Activated CD4-positive, alpha-beta T cell treated with anti-CD3 and anti-CD28 coated beads, Interleukin-2, amount 10 ng/mL, durations not matched to agents 7 days and 5 days (primary cell): ENCODE measurements around the gene STK40. TPM values are rescaled to one million over a fixed set of nuclear protein-coding genes. Genes with fewer than 3 reads are reported as not detected.

Experiments
- CTCF ChIA-PET: fragments of 350-600 bp; sonication (Branson Sonifier 250); formaldehyde crosslinking; loops from one replicate; lab custom pipeline; 2021; ENCODE audit warnings: antibody characterized with exemption; lab: Charles Lee
- POLR2A ChIA-PET: fragments of 350-600 bp; sonication (Branson Sonifier 250); formaldehyde crosslinking; loops from one replicate; lab custom pipeline; 2021; ENCODE audit warnings: antibody characterized with exemption; lab: Charles Lee
- DNase-seq: peaks from one replicate; pipeline ENCODE4 v3.0.0-alpha.2; 2020
- H3K27ac Mint-ChIP-seq: one replicate; pipeline ENCODE4 v1.8.0; 2021; ENCODE audit warnings: mild to moderate bottlenecking, moderate library complexity, mixed read lengths
- H3K27me3 Mint-ChIP-seq: one replicate; pipeline ENCODE4 v1.8.0; 2021; ENCODE audit warnings: mixed read lengths
- H3K36me3 Mint-ChIP-seq: one replicate; pipeline ENCODE4 v1.8.0; 2021; ENCODE audit warnings: low read depth, mixed read lengths
- H3K4me1 Mint-ChIP-seq: one replicate; pipeline ENCODE4 v1.8.0; 2021; ENCODE audit warnings: mixed read lengths
- H3K4me3 Mint-ChIP-seq: one replicate; pipeline ENCODE4 v1.8.0; 2021; ENCODE audit warnings: mild to moderate bottlenecking, moderate library complexity, mixed read lengths
- H3K9me3 Mint-ChIP-seq: one replicate; pipeline ENCODE4 v1.8.0; 2021; ENCODE audit warnings: mixed read lengths
- total RNA-seq, 2 experiments: library from RNA; stranded (reverse); gene quantifications; one replicate each; pipeline ENCODE4 v1.2.3, GENCODE V29; 2021

The STK40 gene
- total RNA-seq, 2 experiments from 2014 or later = 53.7 to 59.1 TPM

DNA sequence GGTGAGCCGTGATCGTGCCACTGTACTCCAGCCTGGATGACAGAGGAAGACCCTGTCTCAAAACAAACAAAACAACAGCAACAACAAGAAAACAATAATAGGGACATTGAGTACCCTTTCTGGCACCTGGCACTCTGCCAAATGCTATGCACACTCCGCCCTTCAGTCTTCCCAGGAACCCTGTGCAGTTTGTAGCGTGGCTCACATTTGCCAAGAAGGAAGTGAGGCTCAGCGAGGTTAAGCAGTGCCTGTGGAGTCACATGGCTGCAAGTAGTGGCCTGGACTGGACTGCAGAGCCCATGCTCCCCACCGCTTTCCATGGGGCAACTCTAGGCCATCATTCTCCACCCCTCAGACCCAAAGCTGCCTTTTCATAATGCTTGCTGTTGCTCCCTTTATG lies 57.0 kb downstream of the STK40 start:
- Mint-ChIP-seq H3K4me1 (peaks cover 42% of the 10 kb centered on the region), H3K27ac (no peak overlapping the region), H3K9me3 (no peaks in the 10 kb centered on the region), H3K27me3 (peaks cover 36% of the 10 kb centered on the region), H3K36me3 (no peaks in the 10 kb centered on the region), H3K4me3 (no peak overlapping the region)
- DNase-seq = no peak
- ChIA-PET CTCF (interaction anchor here (1.4 kb wide), 1 partner anchor 14 kb away, joined by 5 read pairs; no protein-coding TSS in a partner anchor), POLR2A (no interaction called here)

- Mint-ChIP-seq H3K4me1 (peaks cover 42% of the 10 kb centered on the region), H3K9me3 (no peaks in the 10 kb centered on the region), H3K4me3 (no peak overlapping the region), H3K36me3 (no peaks in the 10 kb centered on the region), H3K27me3 (peaks cover 36% of the 10 kb centered on the region), H3K27ac (no peak overlapping the region)
- no peak for DNase-seq
- ChIA-PET CTCF (no interaction called here), POLR2A (no interaction called here)
Measured at GRCh38 chr1:36328088-36328480, 57.6 kb downstream of the STK40 start.

DNA sequence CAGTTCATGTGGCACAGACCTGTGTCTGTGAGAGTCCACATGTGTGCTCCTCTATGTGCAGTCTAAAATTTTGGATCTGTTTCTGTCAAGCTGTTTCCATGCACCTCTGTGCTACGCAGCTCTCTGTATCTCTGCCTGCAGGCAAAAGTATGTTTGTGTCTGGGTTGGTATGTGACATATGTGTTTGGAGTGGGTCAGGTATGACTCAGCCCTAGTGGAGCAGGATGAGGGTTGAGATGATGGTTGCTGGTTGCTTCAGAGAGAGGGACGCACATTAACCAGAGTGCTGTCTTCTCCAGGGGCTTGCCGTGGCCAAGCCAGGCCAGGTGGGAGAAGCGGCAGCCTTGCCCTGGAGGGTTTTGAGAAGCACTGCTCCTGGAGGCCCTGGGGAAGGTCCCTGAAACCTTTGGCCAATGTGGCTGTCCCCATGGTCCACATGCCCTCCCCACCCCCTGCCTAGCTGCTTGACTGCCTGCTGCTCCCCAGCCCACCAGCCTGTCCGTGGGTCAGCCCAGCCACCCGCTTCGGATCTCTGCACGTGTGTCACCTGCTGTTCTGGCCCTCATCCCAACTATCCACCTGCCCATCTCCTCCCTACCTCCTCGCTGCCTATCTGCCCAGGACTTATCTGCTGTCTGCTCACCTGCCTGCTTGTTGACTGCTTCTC lies 58.2 kb downstream of the STK40 start:
- POLR2A ChIA-PET = no interaction called here
- no peaks in the 10 kb centered on the region for H3K9me3 Mint-ChIP-seq
- CTCF ChIA-PET = interaction anchor here (0.5 to 0.9 kb wide), 3 partner anchors 15 to 85 kb away, joined by 3 read pairs; no protein-coding TSS in a partner anchor

GRCh38 chr1:36326499-36326898 lies 59.2 kb downstream of the STK40 start:
- DNase-seq = no peak
- Mint-ChIP-seq H3K9me3 (no peaks in the 10 kb centered on the region), H3K4me3 (no peak overlapping the region), H3K4me1 (peaks cover 48% of the 10 kb centered on the region), H3K36me3 (no peaks in the 10 kb centered on the region), H3K27ac (no peak overlapping the region), H3K27me3 (peaks cover 24% of the 10 kb centered on the region)
- ChIA-PET POLR2A (no interaction called here), CTCF (interaction anchor here (0.7 to 0.9 kb wide), 2 partner anchors 15 to 41 kb away, joined by 3 read pairs; no protein-coding TSS in a partner anchor)

More for the DNA sequence above, 58.2 kb downstream of the STK40 start:
- Mint-ChIP-seq H3K4me3 (no peak overlapping the region), H3K27ac (no peak overlapping the region), H3K36me3 (no peaks in the 10 kb centered on the region), H3K27me3 (peaks cover 33% of the 10 kb centered on the region), H3K4me1 (peaks cover 45% of the 10 kb centered on the region)
- DNase-seq = no peak

DNA sequence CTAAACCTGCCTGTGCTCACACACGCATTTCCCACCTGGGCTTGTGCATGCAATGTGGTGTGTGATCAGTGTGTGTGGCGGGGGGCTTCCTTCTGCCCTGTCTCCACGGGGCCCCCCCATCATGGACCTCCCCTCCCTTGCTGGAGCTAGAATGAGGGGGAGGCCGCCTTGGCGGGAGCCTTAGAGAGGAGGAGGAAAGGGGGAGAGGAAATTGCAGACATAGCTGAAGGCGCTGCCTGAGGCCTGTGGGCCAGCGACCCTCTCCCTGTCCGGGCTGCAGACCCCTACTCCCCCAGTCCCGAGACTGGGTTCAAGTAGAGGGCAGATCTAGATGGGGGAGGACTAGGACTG lies 61.4 kb downstream of the STK40 start:
- peaks cover 45% of the 10 kb centered on the region for H3K4me1 Mint-ChIP-seq
- no peaks in the 10 kb centered on the region for H3K9me3 Mint-ChIP-seq
- peaks cover 16% of the 10 kb centered on the region for H3K27me3 Mint-ChIP-seq
- peak overlapping the region; percentile 28 for H3K4me3 Mint-ChIP-seq
- no peak overlapping the region for H3K27ac Mint-ChIP-seq
- H3K36me3 Mint-ChIP-seq = no peaks in the 10 kb centered on the region
- no peak for DNase-seq
- POLR2A ChIA-PET = interaction anchor here (0.8 kb wide), 1 partner anchor 163 kb away, joined by 3 read pairs; no protein-coding TSS in a partner anchor
- CTCF ChIA-PET = interaction anchor here (0.6 to 2.4 kb wide), 6 partner anchors 12 to 1310 kb away, joined by 3 to 14 read pairs (median 4); no protein-coding TSS in a partner anchor

GRCh38 chr1:36323636-36324352 lies 61.9 kb downstream of the STK40 start, which contains the start of gene EVA1B:
EVA1B (minus strand) TSS chr1:36323645; CDS start chr1:36323037, 608 bp downstream.
- H3K9me3 Mint-ChIP-seq = no peaks in the 10 kb centered on the region
- H3K27me3 Mint-ChIP-seq = peaks cover 16% of the 10 kb centered on the region
- H3K4me1 Mint-ChIP-seq = peaks cover 43% of the 10 kb centered on the region
- H3K36me3 Mint-ChIP-seq = no peaks in the 10 kb centered on the region
- H3K27ac Mint-ChIP-seq = peak within 1 kb of the TSS; percentile 64
- ChIA-PET POLR2A (interaction anchor here (0.8 kb wide), 1 partner anchor 162 kb away, joined by 3 read pairs; no protein-coding TSS in a partner anchor), CTCF (interaction anchor here (0.6 to 2.4 kb wide), 7 partner anchors 13 to 1310 kb away, joined by 3 to 14 read pairs (median 5); no protein-coding TSS in a partner anchor)
- peak within 1 kb of the TSS; percentile 71 for H3K4me3 Mint-ChIP-seq
- peak; percentile 59 for DNase-seq

DNA sequence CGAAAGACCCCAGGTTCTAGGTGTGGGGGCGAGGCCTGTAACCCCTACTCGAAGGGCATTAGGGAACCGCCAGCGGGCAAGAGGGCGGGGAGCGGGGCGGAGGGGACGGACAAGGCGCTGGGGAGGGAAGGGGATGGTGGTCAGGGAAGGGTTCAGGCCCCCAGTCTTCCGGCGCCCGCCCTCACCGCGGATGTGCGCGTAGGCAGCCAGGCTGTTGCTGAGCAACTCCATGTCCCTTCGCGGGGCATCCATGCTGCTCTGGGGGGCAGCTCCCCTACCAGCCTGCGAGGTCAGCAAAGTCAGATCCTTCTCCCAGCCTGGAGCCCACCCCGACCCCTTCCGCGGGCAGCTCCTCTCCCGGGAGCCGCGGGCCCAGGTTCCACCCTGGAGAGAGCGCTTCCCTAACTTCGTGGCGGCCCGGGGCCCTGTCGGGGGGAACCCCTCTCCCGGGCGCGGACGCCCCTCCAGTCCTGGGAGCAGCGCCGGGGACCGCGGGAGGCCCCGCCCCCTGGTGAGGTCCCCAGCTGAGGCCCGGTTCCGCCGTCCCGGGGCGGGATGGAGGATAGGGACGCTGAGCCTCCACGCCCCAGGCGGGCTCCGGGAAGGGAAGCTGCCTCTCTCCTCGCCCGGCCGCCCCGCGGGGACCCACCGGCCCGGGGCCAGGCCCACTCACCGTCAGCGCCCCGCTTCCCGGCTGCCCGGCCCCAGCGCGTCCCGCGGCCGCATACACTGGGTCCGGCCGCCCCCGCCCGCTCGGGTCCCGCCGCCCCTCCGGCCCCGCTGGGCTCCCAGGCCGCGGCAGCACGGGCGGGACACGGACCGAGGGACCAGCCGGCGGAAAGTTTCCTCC lies 62.7 kb downstream of the STK40 start:
- Mint-ChIP-seq H3K4me1 (peaks cover 42% of the 10 kb centered on the region), H3K36me3 (no peaks in the 10 kb centered on the region), H3K27ac (peak overlapping the region; percentile 64), H3K9me3 (no peaks in the 10 kb centered on the region), H3K4me3 (peak overlapping the region; percentile 71), H3K27me3 (peaks cover 16% of the 10 kb centered on the region)
- DNase-seq = peak; percentile 44
- ChIA-PET CTCF (interaction anchor here (0.9 to 2.4 kb wide), 5 partner anchors 12 to 45 kb away, joined by 3 to 14 read pairs (median 6); no protein-coding TSS in a partner anchor), POLR2A (no interaction called here)

GRCh38 chr1:36322041-36322785 lies 63.5 kb downstream of the STK40 start:
- H3K4me1 Mint-ChIP-seq = peaks cover 35% of the 10 kb centered on the region
- H3K27ac Mint-ChIP-seq = peak overlapping the region; percentile 33

GRCh38 chr1:36321119-36321951 lies 64.4 kb downstream of the STK40 start:
- H3K27me3 Mint-ChIP-seq = peaks cover 11% of the 10 kb centered on the region
- CTCF ChIA-PET = interaction anchor here (0.5 to 1.8 kb wide), 5 partner anchors 7 to 186 kb away, joined by 3 to 7 read pairs (median 4); partner anchors contain the start of gene SH3D21
- peak overlapping the region; percentile 41 for H3K27ac Mint-ChIP-seq
- peak overlapping the region; percentile 53 for H3K4me3 Mint-ChIP-seq
- DNase-seq = no peak
- peaks cover 27% of the 10 kb centered on the region for H3K4me1 Mint-ChIP-seq
- no peaks in the 10 kb centered on the region for H3K9me3 Mint-ChIP-seq
- POLR2A ChIA-PET = no interaction called here
- no peaks in the 10 kb centered on the region for H3K36me3 Mint-ChIP-seq

More at GRCh38 chr1:36322041-36322785, 63.5 kb downstream of the STK40 start:
- CTCF ChIA-PET = interaction anchor here (1.1 to 1.9 kb wide), 6 partner anchors 8 to 187 kb away, joined by 3 to 9 read pairs (median 6); partner anchors contain the start of gene SH3D21
- no peaks in the 10 kb centered on the region for H3K9me3 Mint-ChIP-seq
- H3K36me3 Mint-ChIP-seq = no peaks in the 10 kb centered on the region
- H3K4me3 Mint-ChIP-seq = peak overlapping the region; percentile 53
- peaks cover 16% of the 10 kb centered on the region for H3K27me3 Mint-ChIP-seq
- POLR2A ChIA-PET = no interaction called here
- DNase-seq = no peak

GRCh38 chr1:36320767-36321118 lies 65.0 kb downstream of the STK40 start:
- no peaks in the 10 kb centered on the region for H3K9me3 Mint-ChIP-seq
- no peak for DNase-seq
- no peak overlapping the region for H3K27ac Mint-ChIP-seq
- no peaks in the 10 kb centered on the region for H3K36me3 Mint-ChIP-seq
- peaks cover 24% of the 10 kb centered on the region for H3K4me1 Mint-ChIP-seq
- CTCF ChIA-PET = interaction anchor here (0.5 to 1.7 kb wide), 4 partner anchors 12 to 186 kb away, joined by 3 to 7 read pairs (median 4); partner anchors contain the start of genes SH3D21 and TRAPPC3
- POLR2A ChIA-PET = no interaction called here
- peak overlapping the region; percentile 7 for H3K4me3 Mint-ChIP-seq
- H3K27me3 Mint-ChIP-seq = peaks cover 8% of the 10 kb centered on the region

- CTCF ChIA-PET = interaction anchor here (0.5 to 1.6 kb wide), 4 partner anchors 9 to 171 kb away, joined by 3 to 7 read pairs (median 4); partner anchors contain the start of genes SH3D21 and TRAPPC3
- Mint-ChIP-seq H3K36me3 (no peaks in the 10 kb centered on the region), H3K27me3 (peaks cover 6% of the 10 kb centered on the region), H3K9me3 (no peaks in the 10 kb centered on the region), H3K4me3 (peak overlapping the region; percentile 7), H3K27ac (no peak overlapping the region), H3K4me1 (peaks cover 24% of the 10 kb centered on the region)
- POLR2A ChIA-PET = no interaction called here
- DNase-seq = no peak
Measured at GRCh38 chr1:36320291-36320761, 65.4 kb downstream of the STK40 start.
